Muscle layer of duodenum (tissue), 2 donors: Measurements from ENCODE around the gene C21orf91.

ENCODE experiments used
- H3K27ac ChIP-seq: one replicate; pipeline ENCODE4 v1.7.0; 2013; ENCODE audit warnings: mild to moderate bottlenecking, low read length
- H3K27me3 ChIP-seq: one replicate; pipeline ENCODE4 v1.7.0; 2013; ENCODE audit warnings: low read depth, mild to moderate bottlenecking, control low read depth, low read length
- H3K36me3 ChIP-seq, 2 donors: one replicate each; pipeline ENCODE4 v1.7.0; 2013; ENCODE audit warnings: low read length in 2 of 2, control low read depth in 1 of 2, mild to moderate bottlenecking in 1 of 2; ENCODE audit not compliant: insufficient read depth in 2 of 2, control insufficient read depth in 1 of 2
- H3K4me1 ChIP-seq, 2 donors: one replicate each; pipeline ENCODE4 v1.7.0; 2013; ENCODE audit warnings: low read length in 2 of 2, mild to moderate bottlenecking in 2 of 2, control low read depth in 1 of 2, moderate library complexity in 1 of 2; ENCODE audit not compliant: insufficient read depth in 2 of 2, control insufficient read depth in 1 of 2
- H3K4me3 ChIP-seq, 2 donors: one replicate each; pipeline ENCODE4 v1.7.0; 2013; ENCODE audit warnings: low read length in 2 of 2, low read depth in 1 of 2, mild to moderate bottlenecking in 1 of 2
- H3K9me3 ChIP-seq, 2 donors: one replicate each; pipeline ENCODE4 v1.7.0; 2013; ENCODE audit warnings: low read length in 2 of 2, control low read depth in 1 of 2, mild to moderate bottlenecking in 1 of 2; ENCODE audit not compliant: control insufficient read depth in 1 of 2
- donor health status: healthy.

The C21orf91 gene

DNA sequence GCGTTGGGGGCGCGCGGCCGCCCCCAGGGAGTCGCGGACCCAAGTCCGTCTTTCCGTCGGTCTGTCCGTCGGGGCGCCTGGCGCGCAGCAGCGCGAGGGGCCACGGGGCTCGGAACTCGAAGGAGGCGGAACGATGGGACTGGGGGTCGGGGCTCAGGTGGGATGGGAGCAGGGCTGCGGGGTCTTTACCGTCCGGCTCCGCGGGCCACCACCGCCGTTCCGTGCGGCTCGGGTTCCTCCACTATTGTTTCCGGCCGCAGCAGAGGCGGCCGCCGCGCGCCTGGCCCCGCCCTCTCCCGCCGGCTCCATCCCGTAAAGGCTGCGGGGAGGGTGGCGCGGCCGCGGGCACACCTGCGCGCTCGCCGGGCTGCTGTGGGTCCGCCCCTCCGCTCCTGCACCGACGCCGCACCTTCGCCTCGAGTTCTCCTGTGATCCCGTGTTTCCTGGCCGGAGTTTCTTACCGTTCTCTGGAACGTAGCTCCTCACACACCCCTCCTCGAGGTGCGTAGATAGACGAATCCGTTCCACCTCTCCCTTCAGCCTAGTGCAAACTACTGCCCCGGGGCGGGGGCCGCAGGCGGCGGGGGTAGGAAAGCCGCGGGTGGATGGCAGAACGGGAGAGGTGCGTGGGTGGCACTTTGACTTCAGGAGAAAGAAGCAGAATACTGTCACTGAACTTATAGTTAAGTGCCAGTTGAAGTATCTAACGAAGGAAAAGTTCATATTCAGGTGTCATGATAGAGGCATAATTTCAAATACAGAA lies at the start of gene C21orf91:
TSS of gene C21orf91 (minus strand) at position 243 of the 763 bp plus-strand sequence. CDS start 1,038 bp downstream, outside the sequence.
- H3K4me1 ChIP-seq = peaks cover 0 to 14% of the 10 kb centered on the region in 2 donors
- no peaks in the 10 kb centered on the region for H3K9me3 ChIP-seq
- peak within 1 kb of the TSS; percentile 82 for H3K27ac ChIP-seq
- H3K27me3 ChIP-seq = no peaks in the 10 kb centered on the region
- peaks cover 0 to 3% of the 10 kb centered on the region in 2 donors for H3K36me3 ChIP-seq
- H3K4me3 ChIP-seq = peak within 1 kb of the TSS; percentile 75 to 77

DNA sequence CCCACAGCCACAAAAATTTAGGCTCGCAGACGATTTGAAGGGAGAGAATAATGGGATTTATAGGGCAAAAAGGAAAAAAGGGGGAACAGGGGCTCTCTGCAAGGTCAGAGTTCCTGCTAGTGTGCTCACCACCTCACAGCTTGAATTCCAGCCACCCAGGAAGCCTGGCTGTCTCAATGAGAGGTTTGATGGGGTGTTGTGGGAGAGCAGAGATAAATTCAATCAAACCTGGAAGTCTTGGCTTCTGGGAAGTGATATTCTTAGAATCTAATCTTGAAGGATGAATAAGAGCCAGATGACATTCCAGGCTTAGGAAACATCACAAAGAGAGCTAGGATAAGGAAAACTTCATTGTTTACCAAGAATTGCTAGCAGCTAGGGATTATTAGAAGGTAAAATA lies 47.4 kb upstream of the C21orf91 start:
- Histone ChIP-seq H3K4me1 (no peaks in the 10 kb centered on the region), H3K36me3 (no peaks in the 10 kb centered on the region), H3K4me3 (no peak overlapping the region), H3K9me3 (no peaks in the 10 kb centered on the region), H3K27ac (no peak overlapping the region), H3K27me3 (no peaks in the 10 kb centered on the region)

DNA sequence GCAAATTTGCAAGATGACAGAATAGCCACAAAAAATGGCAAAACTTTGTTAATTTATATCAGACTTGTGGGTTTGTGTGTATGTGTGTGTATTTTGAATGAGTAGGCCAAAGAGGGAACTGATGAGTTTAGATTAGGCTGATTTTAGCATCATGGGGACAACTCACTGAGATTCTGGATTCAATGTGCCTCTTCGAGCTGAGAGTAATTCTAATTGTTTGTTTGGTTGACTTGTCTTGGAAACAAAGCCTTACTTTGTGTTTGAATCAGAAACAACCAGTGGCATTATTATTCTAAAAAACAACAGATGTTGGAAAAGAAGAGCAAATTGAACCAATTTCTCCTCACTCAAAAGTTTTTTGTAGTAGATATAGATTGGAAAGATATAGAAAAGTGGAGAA lies 40.5 kb upstream of the C21orf91 start:
- Histone ChIP-seq H3K9me3 (no peaks in the 10 kb centered on the region), H3K4me3 (no peak overlapping the region), H3K27ac (no peak overlapping the region), H3K27me3 (no peaks in the 10 kb centered on the region), H3K4me1 (no peaks in the 10 kb centered on the region), H3K36me3 (no peaks in the 10 kb centered on the region)

DNA sequence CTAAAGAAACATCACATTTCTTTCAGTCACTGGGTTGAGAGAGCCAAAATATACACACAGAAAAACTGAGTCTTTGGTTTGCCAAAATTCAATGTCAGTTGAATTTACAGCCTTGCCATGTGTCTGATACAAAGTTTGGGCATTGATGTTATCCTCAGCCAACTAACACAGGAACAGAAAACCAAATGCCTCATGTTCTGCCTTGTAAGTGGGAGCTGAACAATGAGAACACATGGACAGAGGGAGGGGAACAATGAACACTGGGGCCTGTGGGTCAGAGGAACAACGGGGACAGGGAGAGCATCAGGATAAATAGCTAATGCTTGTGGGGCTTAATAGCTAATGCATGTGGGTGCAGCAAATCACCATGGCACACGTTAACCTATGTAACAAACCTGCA lies 39.6 kb upstream of the C21orf91 start:
- no peaks in the 10 kb centered on the region for H3K27me3 ChIP-seq
- no peak overlapping the region for H3K4me3 ChIP-seq
- H3K27ac ChIP-seq = no peak overlapping the region
- H3K36me3 ChIP-seq = no peaks in the 10 kb centered on the region
- H3K9me3 ChIP-seq = no peaks in the 10 kb centered on the region
- no peaks in the 10 kb centered on the region for H3K4me1 ChIP-seq

DNA sequence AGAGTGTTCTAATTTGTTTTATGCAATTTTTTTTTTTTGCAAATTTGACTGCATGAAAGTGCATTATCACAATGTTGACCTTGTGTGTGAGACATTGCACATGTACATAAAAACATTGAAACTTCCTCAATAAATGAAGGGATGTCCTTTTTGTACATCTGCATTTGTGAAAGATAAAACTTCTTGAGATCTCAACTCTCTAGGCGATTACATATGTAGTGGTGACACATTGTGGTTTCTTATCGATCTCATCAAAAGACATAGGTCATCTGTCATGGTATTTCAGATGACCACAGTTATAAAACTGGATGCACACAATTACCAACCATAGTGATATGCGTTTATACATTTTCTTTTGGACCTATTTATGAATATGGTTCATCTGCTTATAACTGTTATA lies 35.6 kb upstream of the C21orf91 start:
- Histone ChIP-seq H3K4me3 (no peak overlapping the region), H3K9me3 (peaks cover 0 to 5% of the 10 kb centered on the region in 2 donors), H3K36me3 (no peaks in the 10 kb centered on the region), H3K27me3 (no peaks in the 10 kb centered on the region), H3K27ac (no peak overlapping the region), H3K4me1 (no peaks in the 10 kb centered on the region)

DNA sequence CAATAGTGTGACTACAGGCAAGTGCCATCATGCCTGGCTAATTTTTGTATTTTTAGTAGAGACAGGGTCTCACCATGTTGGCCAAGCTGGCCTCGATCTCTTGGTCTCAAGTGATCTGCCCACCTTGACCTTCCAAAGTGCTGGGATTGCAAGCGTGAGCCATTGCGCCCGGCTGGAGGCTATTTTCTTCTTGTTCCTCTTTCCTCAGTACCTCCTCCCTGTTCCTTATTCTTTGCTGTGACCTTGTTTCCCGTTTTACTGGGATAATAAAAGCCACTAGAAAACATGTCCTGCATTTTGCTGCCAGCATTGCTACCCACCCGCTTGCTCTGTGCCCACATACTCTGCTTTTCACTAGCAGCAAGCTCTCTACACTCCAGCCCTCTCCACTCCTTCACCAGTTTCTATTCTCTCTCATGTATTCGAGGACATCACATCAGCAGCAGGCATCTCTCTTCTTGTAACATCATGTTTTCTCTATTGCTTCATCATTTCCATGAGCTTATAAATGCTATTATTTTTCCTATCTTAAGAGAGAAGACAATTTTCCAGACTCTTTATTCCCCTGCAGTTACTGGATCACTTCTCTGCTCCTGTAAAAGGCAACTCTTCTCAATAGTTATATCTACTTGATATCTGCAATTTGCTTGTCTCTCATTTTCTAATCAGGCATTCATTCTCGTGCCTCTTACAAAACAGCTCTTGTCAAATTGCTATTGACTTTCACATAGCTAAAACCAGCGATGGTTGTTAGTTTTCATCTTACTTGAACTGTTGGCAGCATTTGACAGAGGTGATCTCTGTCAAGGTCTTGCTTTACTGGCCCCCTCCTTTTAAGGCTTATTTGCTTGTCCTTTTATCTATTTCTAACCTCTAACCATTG lies 34.5 kb upstream of the C21orf91 start:
- Histone ChIP-seq H3K4me1 (no peaks in the 10 kb centered on the region), H3K36me3 (no peaks in the 10 kb centered on the region), H3K4me3 (no peak overlapping the region), H3K27me3 (no peaks in the 10 kb centered on the region), H3K27ac (no peak overlapping the region), H3K9me3 (peaks cover 0 to 5% of the 10 kb centered on the region in 2 donors)

DNA sequence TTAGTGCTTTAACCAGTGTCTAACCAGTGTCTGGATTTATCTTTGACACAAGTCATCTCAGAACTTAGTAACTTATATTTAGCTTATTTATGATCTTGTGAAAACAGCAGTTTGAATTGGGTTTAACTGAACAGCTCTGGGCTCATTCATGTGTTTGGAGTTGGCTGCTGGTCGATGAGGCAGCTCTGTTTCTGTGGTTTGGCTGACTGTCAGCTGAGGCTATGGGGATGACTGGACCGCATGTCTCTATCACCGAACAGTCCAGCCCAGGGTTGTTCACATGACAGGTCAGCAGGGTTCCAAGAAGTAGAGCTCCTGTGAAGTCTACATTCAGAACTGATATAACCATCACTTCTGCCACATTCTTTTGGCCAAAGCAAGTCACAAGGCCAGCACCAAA lies 29.1 kb upstream of the C21orf91 start:
- peaks cover 0 to 5% of the 10 kb centered on the region in 2 donors for H3K9me3 ChIP-seq
- H3K4me3 ChIP-seq = no peak overlapping the region
- H3K4me1 ChIP-seq = no peaks in the 10 kb centered on the region
- H3K36me3 ChIP-seq = no peaks in the 10 kb centered on the region
- H3K27ac ChIP-seq = no peak overlapping the region
- no peaks in the 10 kb centered on the region for H3K27me3 ChIP-seq

DNA sequence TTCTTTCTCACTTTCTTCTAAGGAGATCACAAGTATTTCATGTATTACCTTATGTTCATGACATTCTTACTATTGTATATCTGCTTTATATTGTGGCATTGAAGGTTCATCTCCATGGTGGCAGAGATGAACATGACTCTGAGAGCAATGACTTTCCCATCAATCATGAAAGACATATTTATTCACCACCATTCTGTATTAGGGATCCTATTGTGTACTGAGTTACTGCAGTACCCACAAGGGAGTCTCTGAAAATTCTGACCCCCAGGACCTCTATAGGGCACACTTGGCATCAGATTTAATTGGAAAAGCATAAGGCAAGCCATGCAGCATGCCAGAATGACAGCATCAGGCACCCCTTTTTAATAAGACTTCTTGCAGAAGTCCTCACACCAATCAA lies 21.9 kb upstream of the C21orf91 start:
- H3K27ac ChIP-seq = no peak overlapping the region
- H3K9me3 ChIP-seq = no peaks in the 10 kb centered on the region
- no peak overlapping the region for H3K4me3 ChIP-seq
- no peaks in the 10 kb centered on the region for H3K4me1 ChIP-seq
- H3K27me3 ChIP-seq = no peaks in the 10 kb centered on the region
- H3K36me3 ChIP-seq = no peaks in the 10 kb centered on the region

DNA sequence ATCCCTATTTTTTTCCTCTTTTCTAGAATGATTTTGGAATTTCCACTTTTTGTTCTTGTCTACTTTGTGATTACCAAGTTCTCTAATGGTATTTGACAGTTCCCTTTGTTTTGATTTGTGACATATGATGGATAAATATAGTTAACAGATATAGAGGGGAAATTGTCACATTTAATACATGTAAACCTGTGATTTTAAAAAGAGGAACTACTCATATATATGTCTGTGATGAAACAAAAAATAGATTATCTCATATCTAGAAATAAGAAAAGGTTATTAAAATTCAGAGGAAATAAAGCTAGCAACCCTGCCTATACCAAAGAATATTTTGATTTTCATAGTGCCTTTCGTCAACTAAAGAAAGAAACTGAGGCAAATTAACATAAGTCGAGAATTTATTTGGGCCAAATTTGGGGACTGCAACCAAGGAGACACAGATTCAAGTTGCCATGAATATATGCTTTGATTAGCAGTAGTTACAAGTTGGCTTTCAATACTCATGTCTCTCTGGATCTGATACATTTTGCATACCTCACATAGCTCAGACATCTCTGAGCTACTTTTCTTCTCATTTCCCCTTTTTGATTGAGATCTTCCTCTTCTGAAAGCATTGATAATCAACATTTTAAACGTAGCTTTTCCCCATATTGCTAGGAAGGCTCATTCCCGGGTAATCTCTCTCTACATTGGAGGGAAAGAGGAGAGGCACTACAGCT lies 15.6 kb upstream of the C21orf91 start:
- Histone ChIP-seq H3K27ac (no peak overlapping the region), H3K4me3 (no peak overlapping the region), H3K4me1 (no peaks in the 10 kb centered on the region), H3K36me3 (no peaks in the 10 kb centered on the region), H3K27me3 (no peaks in the 10 kb centered on the region), H3K9me3 (no peaks in the 10 kb centered on the region)

DNA sequence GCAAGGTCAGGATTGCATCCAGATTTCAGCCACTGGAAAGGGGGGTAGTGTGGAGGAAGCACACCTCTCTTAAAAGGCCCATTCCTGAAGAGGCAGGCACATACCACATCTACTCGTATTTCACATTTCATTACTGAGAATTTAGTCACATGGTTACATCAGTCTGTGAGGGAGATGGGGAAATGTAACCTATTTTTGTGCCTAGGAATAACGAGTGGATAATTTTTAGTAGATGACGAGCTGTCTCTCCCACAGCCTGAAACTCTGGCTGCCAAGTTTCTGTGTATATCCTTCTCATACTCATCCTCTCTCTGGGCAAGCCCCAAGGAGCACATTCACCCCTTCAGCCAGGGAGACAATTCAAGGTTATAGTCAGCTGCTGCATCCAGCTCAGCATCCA lies 10.3 kb upstream of the C21orf91 start:
- no peaks in the 10 kb centered on the region for H3K27me3 ChIP-seq
- no peak overlapping the region for H3K4me3 ChIP-seq
- H3K27ac ChIP-seq = no peak overlapping the region
- H3K4me1 ChIP-seq = no peaks in the 10 kb centered on the region
- no peaks in the 10 kb centered on the region for H3K36me3 ChIP-seq
- H3K9me3 ChIP-seq = no peaks in the 10 kb centered on the region

DNA sequence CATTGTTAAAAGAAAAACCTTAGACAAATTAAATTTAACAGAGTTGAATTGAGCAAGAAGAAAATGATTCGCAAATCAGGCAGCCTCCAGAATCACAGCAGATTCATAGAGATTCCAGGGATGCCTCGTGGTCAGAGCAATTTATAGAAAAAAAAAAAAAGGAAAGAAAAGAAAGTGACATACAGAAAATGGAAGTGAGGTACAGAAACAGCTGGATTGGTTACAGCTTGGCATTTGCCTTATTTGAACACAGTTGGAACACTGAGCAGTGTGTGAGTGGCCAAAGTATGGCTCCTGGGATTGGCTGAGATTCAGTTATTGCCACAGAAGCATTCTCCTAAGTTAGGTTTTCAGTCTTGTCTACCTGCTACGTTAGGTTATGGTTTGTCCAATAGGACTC lies 9.1 kb upstream of the C21orf91 start:
- Histone ChIP-seq H3K36me3 (no peaks in the 10 kb centered on the region), H3K9me3 (no peaks in the 10 kb centered on the region), H3K4me3 (no peak overlapping the region), H3K27ac (no peak overlapping the region), H3K27me3 (no peaks in the 10 kb centered on the region), H3K4me1 (no peaks in the 10 kb centered on the region)
